Trophoblast cell (in vitro differentiated cells and primary cell): ENCODE data around the gene GNAL.
A peak's percentile ranks its signal among the peaks of the same experiment; 100 is the strongest.

ENCODE experiments used
- DNase-seq, 2 donors: peaks; one replicate each; pipeline ENCODE4 v3.0.0-alpha.2; 2016
- H2AFZ ChIP-seq: 2 replicates; pipeline ENCODE4 v1.6.1; 2013; ENCODE audit warnings: low read length, moderate library complexity, mild to moderate bottlenecking; ENCODE audit not compliant: insufficient read depth, poor library complexity
- H2AK5ac ChIP-seq: 2 replicates; pipeline ENCODE4 v1.6.1; 2013; ENCODE audit warnings: mild to moderate bottlenecking, low read length
- H2BK120ac ChIP-seq: 2 replicates; pipeline ENCODE4 v1.6.1; 2013; ENCODE audit warnings: low read length, mild to moderate bottlenecking, moderate library complexity; ENCODE audit not compliant: insufficient read depth, poor library complexity
- H2BK12ac ChIP-seq: 2 replicates; pipeline ENCODE4 v1.6.1; 2013; ENCODE audit warnings: mild to moderate bottlenecking, low read length, moderate library complexity
- H2BK5ac ChIP-seq: 2 replicates; pipeline ENCODE4 v1.6.1; 2013; ENCODE audit warnings: low read length, low read depth, moderate library complexity, mild to moderate bottlenecking; ENCODE audit not compliant: poor library complexity
- H3K14ac ChIP-seq: 2 replicates; pipeline ENCODE4 v1.6.1; 2013; ENCODE audit warnings: mild to moderate bottlenecking, low read length
- H3K18ac ChIP-seq: 2 replicates; pipeline ENCODE4 v1.6.1; 2013; ENCODE audit warnings: mild to moderate bottlenecking, low read length
- H3K23ac ChIP-seq: 2 replicates; pipeline ENCODE4 v1.6.1; 2013; ENCODE audit warnings: low read length
- H3K27ac ChIP-seq: 2 replicates; pipeline ENCODE4 v1.5.1; 2013; ENCODE audit warnings: low read depth, mild to moderate bottlenecking, inconsistent platforms, low read length, moderate library complexity
- H3K27me3 ChIP-seq: 2 replicates; pipeline ENCODE4 v1.6.1; 2013; ENCODE audit warnings: inconsistent platforms, mild to moderate bottlenecking, low read length, moderate library complexity; ENCODE audit not compliant: insufficient read depth
- H3K36me3 ChIP-seq, 2 experiments: 1 replicate in 1 of 2; 2 replicates in 1 of 2; pipeline ENCODE4 v1.6.1; 2013; ENCODE audit warnings: low read length in 2 of 2, mild to moderate bottlenecking in 2 of 2, moderate library complexity in 1 of 2; ENCODE audit not compliant: insufficient read depth in 2 of 2, control insufficient read depth in 1 of 2
- H3K4ac ChIP-seq: 2 replicates; pipeline ENCODE4 v1.6.1; 2013; ENCODE audit warnings: low read depth, mild to moderate bottlenecking, low read length, moderate library complexity
- H3K4me1 ChIP-seq, 2 experiments: 1 replicate in 1 of 2; 2 replicates in 1 of 2; pipeline ENCODE4 v1.6.1; 2013; ENCODE audit warnings: low read length in 2 of 2, mild to moderate bottlenecking in 2 of 2, moderate library complexity in 1 of 2; ENCODE audit not compliant: insufficient read depth in 2 of 2, control insufficient read depth in 1 of 2
- H3K4me2 ChIP-seq: 2 replicates; pipeline ENCODE4 v1.6.1; 2013; ENCODE audit warnings: inconsistent platforms, mild to moderate bottlenecking, low read length, moderate library complexity
- H3K4me3 ChIP-seq: 2 replicates; pipeline ENCODE4 v1.5.1; 2013; ENCODE audit warnings: mild to moderate bottlenecking, low read depth, low read length, inconsistent platforms
- H3K79me1 ChIP-seq: one replicate; pipeline ENCODE4 v1.6.1; 2013; ENCODE audit warnings: low read length
- H3K79me2 ChIP-seq: 2 replicates; pipeline ENCODE4 v1.6.1; 2013; ENCODE audit warnings: low read length, mild to moderate bottlenecking; ENCODE audit not compliant: control insufficient read depth, insufficient read depth, poor library complexity
- H3K9ac ChIP-seq: 2 replicates; pipeline ENCODE4 v1.6.1; 2013; ENCODE audit warnings: mild to moderate bottlenecking, low read length
- H3K9me3 ChIP-seq: 2 replicates; pipeline ENCODE4 v1.6.1; 2013; ENCODE audit warnings: low read depth, mild to moderate bottlenecking, control low read depth, inconsistent platforms, low read length; ENCODE audit not compliant: insufficient read depth
- H4K12ac ChIP-seq: 2 replicates; pipeline ENCODE4 v1.6.1; 2013; ENCODE audit warnings: low read depth, mild to moderate bottlenecking, low read length, moderate library complexity
- H4K8ac ChIP-seq: 2 replicates; pipeline ENCODE4 v1.6.1; 2013; ENCODE audit warnings: low read depth, mild to moderate bottlenecking, low read length, moderate library complexity
- H4K91ac ChIP-seq: one replicate; pipeline ENCODE4 v1.6.1; 2013; ENCODE audit warnings: low read depth, mild to moderate bottlenecking, low read length, moderate library complexity
- WGBS: extraction: QIAGEN DNeasy Blood & Tissue Kit; methylation state at CpG from one replicate; pipeline ENCODE4 v1.1.7; 2013; ENCODE audit warnings: missing lambda C conversion rate; ENCODE audit not compliant: insufficient read length, insufficient coverage; ENCODE audit errors: extremely low coverage; 5-methylcytosine and 5-hydroxymethylcytosine counted together

GNAL gene

GRCh38 chr18:11799066-11799465 lies 110.0 kb downstream of the GNAL start:
- Histone ChIP-seq H3K18ac (no peak overlapping the region), H4K91ac (no peak overlapping the region), H3K4me2 (no peak overlapping the region), H2AK5ac (no peak overlapping the region), H2BK120ac (no peak overlapping the region), H3K23ac (no peak overlapping the region), H3K36me3 (no peaks in the 10 kb centered on the region), H3K9me3 (no peaks in the 10 kb centered on the region), H3K9ac (no peak overlapping the region), H3K27me3 (no peaks in the 10 kb centered on the region), H4K12ac (no peak overlapping the region), H3K4me1 (no peaks in the 10 kb centered on the region), H2BK12ac (no peak overlapping the region), H4K8ac (no peak overlapping the region), H3K79me2 (no peaks in the 10 kb centered on the region), H3K4ac (no peak overlapping the region), H3K14ac (no peak overlapping the region), H3K4me3 (no peak overlapping the region), H3K27ac (no peak overlapping the region), H3K79me1 (no peaks in the 10 kb centered on the region), H2AFZ (no peak overlapping the region), H2BK5ac (no peak overlapping the region)
- DNase-seq = no peak
- WGBS = no CpG with 5 or more reads among the region's 2 CpGs

- H4K91ac ChIP-seq = no peak overlapping the region
- no peak overlapping the region for H4K12ac ChIP-seq
- no peak overlapping the region for H3K4ac ChIP-seq
- H3K23ac ChIP-seq = no peak overlapping the region
- H2BK120ac ChIP-seq = no peak overlapping the region
- H4K8ac ChIP-seq = no peak overlapping the region
- no peak overlapping the region for H3K27ac ChIP-seq
- H3K4me2 ChIP-seq = no peak overlapping the region
- H3K79me1 ChIP-seq = no peaks in the 10 kb centered on the region
- no peaks in the 10 kb centered on the region for H3K9me3 ChIP-seq
- no peak overlapping the region for H3K14ac ChIP-seq
- no peaks in the 10 kb centered on the region for H3K79me2 ChIP-seq
- H2BK12ac ChIP-seq = no peak overlapping the region
- H3K9ac ChIP-seq = no peak overlapping the region
- H2AFZ ChIP-seq = no peak overlapping the region
- no peaks in the 10 kb centered on the region for H3K27me3 ChIP-seq
- DNase-seq = peak in 1 of 2 donors; percentile 41
- no peak overlapping the region for H3K4me3 ChIP-seq
- no peaks in the 10 kb centered on the region for H3K36me3 ChIP-seq
- no peaks in the 10 kb centered on the region for H3K4me1 ChIP-seq
- H3K18ac ChIP-seq = no peak overlapping the region
- no CpG with 5 or more reads among the region's 5 CpGs for WGBS
- no peak overlapping the region for H2AK5ac ChIP-seq
- no peak overlapping the region for H2BK5ac ChIP-seq
Measured at GRCh38 chr18:11800566-11801334, 111.7 kb downstream of the GNAL start.

DNA sequence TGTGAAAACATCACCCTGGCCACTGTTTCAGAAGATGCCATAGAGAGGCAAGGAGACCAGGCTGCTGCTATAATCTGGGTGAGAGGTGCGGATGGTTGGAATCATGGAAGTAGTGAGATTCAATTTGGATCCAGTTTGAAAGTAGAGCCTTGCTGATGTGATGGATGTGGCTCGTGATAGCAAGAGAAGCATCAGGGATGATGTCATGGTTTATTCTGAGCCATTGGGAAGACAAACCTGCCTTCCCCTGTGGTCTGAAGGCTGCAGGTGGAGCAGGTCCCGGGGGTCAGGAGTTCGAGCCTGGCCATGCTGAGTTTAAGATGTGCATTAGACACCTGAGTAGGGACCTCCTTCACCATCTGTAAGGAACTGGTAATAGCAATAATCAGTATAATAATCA lies 112.5 kb downstream of the GNAL start:
- Histone ChIP-seq H3K4ac (no peak overlapping the region), H3K4me2 (no peak overlapping the region), H3K9ac (no peak overlapping the region), H4K8ac (no peak overlapping the region), H2AK5ac (no peak overlapping the region), H2BK120ac (no peak overlapping the region), H3K23ac (no peak overlapping the region), H3K14ac (no peak overlapping the region), H3K9me3 (no peaks in the 10 kb centered on the region), H2AFZ (no peak overlapping the region), H4K91ac (no peak overlapping the region), H3K36me3 (no peaks in the 10 kb centered on the region), H2BK12ac (no peak overlapping the region), H4K12ac (no peak overlapping the region), H3K4me1 (no peaks in the 10 kb centered on the region), H3K27me3 (no peaks in the 10 kb centered on the region), H3K27ac (no peak overlapping the region), H3K79me1 (no peaks in the 10 kb centered on the region), H3K79me2 (no peaks in the 10 kb centered on the region), H3K18ac (no peak overlapping the region), H2BK5ac (no peak overlapping the region), H3K4me3 (no peak overlapping the region)
- no CpG with 5 or more reads among the region's 4 CpGs for WGBS
- DNase-seq = no peak

- Histone ChIP-seq H3K79me1 (no peaks in the 10 kb centered on the region), H4K12ac (no peak overlapping the region), H3K9me3 (no peaks in the 10 kb centered on the region), H3K4ac (no peak overlapping the region), H3K4me1 (no peaks in the 10 kb centered on the region), H2BK12ac (no peak overlapping the region), H3K23ac (no peak overlapping the region), H3K27ac (no peak overlapping the region), H4K8ac (no peak overlapping the region), H2AK5ac (no peak overlapping the region), H2AFZ (no peak overlapping the region), H4K91ac (no peak overlapping the region), H3K4me3 (no peak overlapping the region), H3K18ac (no peak overlapping the region), H3K14ac (no peak overlapping the region), H2BK5ac (no peak overlapping the region), H3K36me3 (no peaks in the 10 kb centered on the region), H3K9ac (no peak overlapping the region), H3K79me2 (no peaks in the 10 kb centered on the region), H2BK120ac (no peak overlapping the region), H3K4me2 (no peak overlapping the region), H3K27me3 (no peaks in the 10 kb centered on the region)
- no CpG with 5 or more reads among the region's 6 CpGs for WGBS
- no peak for DNase-seq
Measured at GRCh38 chr18:11802158-11802557, 113.1 kb downstream of the GNAL start.
